ENCODE results near the gene TMPRSS13. TPM values are rescaled to one million over a fixed set of nuclear protein-coding genes. Genes with fewer than 3 reads are reported as not detected.

Gene TMPRSS13
- total and polyA plus RNA-seq, 2 donors from 2014 or later = 1.2 to 1.9 TPM

DNA sequence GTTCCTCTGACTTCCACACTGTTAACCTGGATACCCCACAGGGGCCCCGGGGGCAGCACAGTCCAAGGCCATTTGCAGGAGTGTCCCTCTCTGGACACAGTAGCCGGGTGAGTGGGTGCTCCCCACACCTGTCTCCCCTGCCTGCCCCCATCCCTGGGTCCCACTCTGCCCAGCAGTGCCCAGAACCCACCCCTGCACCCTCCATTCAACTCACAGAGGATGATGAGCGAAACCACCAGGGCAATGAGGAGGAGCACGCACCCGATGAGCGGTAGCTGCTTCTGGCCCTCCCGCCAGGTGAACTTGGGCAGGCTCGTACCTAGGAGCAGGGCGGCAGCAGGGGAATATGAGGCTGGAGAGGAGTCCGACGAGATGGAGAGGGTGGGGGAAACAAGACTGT, 12.2 kb downstream of the TMPRSS13 start:
- Histone ChIP-seq H3K27me3 (ENCODE audit: control insufficient read depth, insufficient read depth, low read length) (no peaks in the 10 kb centered on the region), H3K36me3 (ENCODE audit: control insufficient read depth in 2 of 3, insufficient read depth in 3 of 3, low read length in 3 of 3) (no peaks in the 10 kb centered on the region), H3K4me3 (ENCODE audit: low read length in 3 of 3) (no peak overlapping the region), H3K9ac (ENCODE audit: low read length in 3 of 3) (no peak overlapping the region), H3K4me1 (ENCODE audit: control insufficient read depth in 2 of 3, insufficient read depth in 2 of 3, low read depth in 1 of 3, low read length in 3 of 3) (no peaks in the 10 kb centered on the region), H3K27ac (ENCODE audit: low read depth in 2 of 2, low read length in 2 of 2) (no peak overlapping the region), H3K9me3 (ENCODE audit: control insufficient read depth in 2 of 3, insufficient read depth in 1 of 3, low read length in 3 of 3) (no peaks in the 10 kb centered on the region)
- TF ChIP-seq, protein P1, sequence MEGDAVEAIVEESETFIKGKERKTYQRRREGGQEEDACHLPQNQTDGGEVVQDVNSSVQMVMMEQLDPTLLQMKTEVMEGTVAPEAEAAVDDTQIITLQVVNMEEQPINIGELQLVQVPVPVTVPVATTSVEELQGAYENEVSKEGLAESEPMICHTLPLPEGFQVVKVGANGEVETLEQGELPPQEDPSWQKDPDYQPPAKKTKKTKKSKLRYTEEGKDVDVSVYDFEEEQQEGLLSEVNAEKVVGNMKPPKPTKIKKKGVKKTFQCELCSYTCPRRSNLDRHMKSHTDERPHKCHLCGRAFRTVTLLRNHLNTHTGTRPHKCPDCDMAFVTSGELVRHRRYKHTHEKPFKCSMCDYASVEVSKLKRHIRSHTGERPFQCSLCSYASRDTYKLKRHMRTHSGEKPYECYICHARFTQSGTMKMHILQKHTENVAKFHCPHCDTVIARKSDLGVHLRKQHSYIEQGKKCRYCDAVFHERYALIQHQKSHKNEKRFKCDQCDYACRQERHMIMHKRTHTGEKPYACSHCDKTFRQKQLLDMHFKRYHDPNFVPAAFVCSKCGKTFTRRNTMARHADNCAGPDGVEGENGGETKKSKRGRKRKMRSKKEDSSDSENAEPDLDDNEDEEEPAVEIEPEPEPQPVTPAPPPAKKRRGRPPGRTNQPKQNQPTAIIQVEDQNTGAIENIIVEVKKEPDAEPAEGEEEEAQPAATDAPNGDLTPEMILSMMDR (IDR thresholded peaks at IDR 0.05; ENCODE audit: borderline replicate concordance, extremely low read depth, insufficient read depth) = no peak
- DNase-seq (no peak), FAIRE-seq (no peak)
- intact Hi-C loops (cut with DNase I) = no loop called here

DNA sequence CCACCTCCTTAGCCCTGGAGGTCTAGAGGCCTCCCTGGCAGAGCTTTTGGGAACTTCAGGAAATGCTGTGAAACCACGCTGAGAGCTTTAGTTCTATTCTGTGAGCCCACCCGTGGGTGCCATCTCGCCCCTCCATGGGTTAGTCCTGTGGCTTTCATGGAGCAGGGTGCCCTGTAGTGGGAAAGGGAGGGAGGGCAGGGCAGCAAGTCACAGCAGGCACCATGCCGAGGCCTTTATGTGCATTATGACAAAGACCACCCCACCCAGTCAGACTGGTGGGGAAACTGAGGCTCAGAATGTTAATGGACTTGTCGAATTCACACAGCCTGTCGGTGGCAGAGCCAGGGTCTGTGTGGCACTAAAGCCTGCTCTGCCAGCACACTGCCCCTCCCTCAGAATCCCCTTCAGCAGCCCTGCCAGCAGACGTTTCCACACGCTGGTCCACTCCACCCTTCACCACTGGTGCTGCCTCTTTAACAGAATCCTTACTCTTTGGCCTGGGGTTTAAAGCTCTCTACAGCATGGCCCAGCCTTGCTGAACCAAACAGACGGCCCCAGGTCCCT, 13.4 kb downstream of the TMPRSS13 start:
- no peaks in the 10 kb centered on the region for H3K9me3 ChIP-seq (ENCODE audit: control insufficient read depth in 2 of 3, insufficient read depth in 1 of 3, low read length in 3 of 3)
- H3K9ac ChIP-seq (ENCODE audit: low read length in 3 of 3) = no peak overlapping the region
- no peaks in the 10 kb centered on the region for H3K36me3 ChIP-seq (ENCODE audit: control insufficient read depth in 2 of 3, insufficient read depth in 3 of 3, low read length in 3 of 3)
- no peak overlapping the region for H3K27ac ChIP-seq (ENCODE audit: low read depth in 2 of 2, low read length in 2 of 2)
- TF ChIP-seq, protein P1 (IDR thresholded peaks at IDR 0.05; ENCODE audit: borderline replicate concordance, extremely low read depth, insufficient read depth) = no peak
- no peaks in the 10 kb centered on the region for H3K4me1 ChIP-seq (ENCODE audit: control insufficient read depth in 2 of 3, insufficient read depth in 2 of 3, low read depth in 1 of 3, low read length in 3 of 3)
- intact Hi-C loops (cut with DNase I) = no loop called here
- FAIRE-seq (no peak), DNase-seq (peak in 1 of 5 donors; percentile 25)
- H3K4me3 ChIP-seq (ENCODE audit: low read length in 3 of 3) = no peak overlapping the region
- H3K27me3 ChIP-seq (ENCODE audit: control insufficient read depth, insufficient read depth, low read length) = no peaks in the 10 kb centered on the region

DNA sequence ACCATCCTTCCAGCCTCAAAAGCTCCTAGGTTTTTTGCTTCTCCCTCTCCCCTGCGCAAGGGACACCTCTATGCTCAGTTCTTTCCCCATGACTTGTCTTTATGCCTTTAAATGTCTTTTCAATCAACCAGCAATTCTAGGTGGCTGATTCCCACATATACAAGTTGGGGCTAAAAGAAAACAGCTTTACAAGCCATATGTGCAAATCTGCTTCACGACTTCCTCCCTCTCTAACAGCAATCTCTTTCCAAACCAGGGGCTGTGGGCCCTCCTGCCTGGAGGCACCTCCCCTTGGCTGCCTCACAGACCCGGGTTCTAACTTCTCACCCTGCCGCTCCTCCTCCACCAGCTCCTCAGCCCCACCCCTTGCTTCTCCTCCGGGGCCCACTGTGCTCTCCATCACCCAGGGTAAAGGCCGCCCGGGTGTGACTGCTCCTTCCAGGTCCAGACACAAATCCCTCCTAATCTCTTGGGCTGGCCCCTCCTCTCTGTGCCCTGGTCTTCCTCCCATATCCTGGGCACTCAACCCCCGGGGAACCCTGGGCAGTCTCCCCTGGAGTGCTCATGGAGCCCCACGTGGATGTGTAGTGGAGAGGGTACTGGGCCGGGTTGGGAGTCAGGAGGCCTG, 14.1 kb downstream of the TMPRSS13 start:
- Histone ChIP-seq H3K4me3 (ENCODE audit: low read length in 3 of 3) (no peak overlapping the region), H3K27ac (ENCODE audit: low read depth in 2 of 2, low read length in 2 of 2) (no peak overlapping the region), H3K4me1 (ENCODE audit: control insufficient read depth in 2 of 3, insufficient read depth in 2 of 3, low read depth in 1 of 3, low read length in 3 of 3) (no peaks in the 10 kb centered on the region), H3K9ac (ENCODE audit: low read length in 3 of 3) (no peak overlapping the region), H3K27me3 (ENCODE audit: control insufficient read depth, insufficient read depth, low read length) (no peaks in the 10 kb centered on the region), H3K9me3 (ENCODE audit: control insufficient read depth in 2 of 3, insufficient read depth in 1 of 3, low read length in 3 of 3) (no peaks in the 10 kb centered on the region), H3K36me3 (ENCODE audit: control insufficient read depth in 2 of 3, insufficient read depth in 3 of 3, low read length in 3 of 3) (no peaks in the 10 kb centered on the region)
- DNase-seq = peak in 2 of 5 donors; percentile 23 to 39
- TF ChIP-seq, protein P1 (IDR thresholded peaks at IDR 0.05; ENCODE audit: borderline replicate concordance, extremely low read depth, insufficient read depth) = no peak
- intact Hi-C loops (cut with DNase I) = no loop called here
- FAIRE-seq = no peak

All from kidney (tissue), 14 donors.